Panc1 (cell line): ENCODE results near the gene RELT.

Source experiments
- POLR2AphosphoS5 ChIP-seq: IDR thresholded peaks from 2 replicates; pipeline ENCODE4 v1.6.1; 2012; ENCODE audit warnings: mild to moderate bottlenecking, low read depth, low read length, moderate library complexity
- REST ChIP-seq, 2 experiments: IDR thresholded peaks; 2 replicates each; pipeline ENCODE4 v1.6.1; 2011 to 2012; ENCODE audit warnings: low read depth in 2 of 2, control low read depth in 1 of 2, low read length in 1 of 2, mild to moderate bottlenecking in 1 of 2, moderate library complexity in 1 of 2; ENCODE audit not compliant: insufficient read depth in 1 of 2
- SIN3A ChIP-seq: IDR thresholded peaks from 2 replicates; pipeline ENCODE4 v1.6.1; 2012; ENCODE audit warnings: low read depth, mild to moderate bottlenecking, low read length, moderate library complexity, borderline replicate concordance; ENCODE audit not compliant: insufficient read depth
- TF ChIP-seq, protein P1 (sequence below): fragments of 450-650 bp; IDR thresholded peaks from 2 replicates; pipeline ENCODE4 v1.5.1; 2017; ENCODE audit warnings: mild to moderate bottlenecking

GRCh38 chr11:73386546-73386945, 10.3 kb downstream of the RELT start:
- TF ChIP-seq, protein P1, sequence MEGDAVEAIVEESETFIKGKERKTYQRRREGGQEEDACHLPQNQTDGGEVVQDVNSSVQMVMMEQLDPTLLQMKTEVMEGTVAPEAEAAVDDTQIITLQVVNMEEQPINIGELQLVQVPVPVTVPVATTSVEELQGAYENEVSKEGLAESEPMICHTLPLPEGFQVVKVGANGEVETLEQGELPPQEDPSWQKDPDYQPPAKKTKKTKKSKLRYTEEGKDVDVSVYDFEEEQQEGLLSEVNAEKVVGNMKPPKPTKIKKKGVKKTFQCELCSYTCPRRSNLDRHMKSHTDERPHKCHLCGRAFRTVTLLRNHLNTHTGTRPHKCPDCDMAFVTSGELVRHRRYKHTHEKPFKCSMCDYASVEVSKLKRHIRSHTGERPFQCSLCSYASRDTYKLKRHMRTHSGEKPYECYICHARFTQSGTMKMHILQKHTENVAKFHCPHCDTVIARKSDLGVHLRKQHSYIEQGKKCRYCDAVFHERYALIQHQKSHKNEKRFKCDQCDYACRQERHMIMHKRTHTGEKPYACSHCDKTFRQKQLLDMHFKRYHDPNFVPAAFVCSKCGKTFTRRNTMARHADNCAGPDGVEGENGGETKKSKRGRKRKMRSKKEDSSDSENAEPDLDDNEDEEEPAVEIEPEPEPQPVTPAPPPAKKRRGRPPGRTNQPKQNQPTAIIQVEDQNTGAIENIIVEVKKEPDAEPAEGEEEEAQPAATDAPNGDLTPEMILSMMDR, result no peak
- no peak for TF ChIP-seq POLR2AphosphoS5
- TF ChIP-seq SIN3A, result no peak
- no peak for TF ChIP-seq REST (IDR thresholded peaks at IDR 0.05; ENCODE audit: insufficient read depth in 1 of 2, low read depth in 2 of 2, low read length in 1 of 2)
